GM12873 (cell line): ENCODE data around the gene EIF2B4.

ENCODE experiments used
- TF ChIP-seq, protein P1 (sequence below): IDR thresholded peaks from 2 replicates; pipeline ENCODE4 v1.5.1; 2012; ENCODE audit warnings: low read depth, mild to moderate bottlenecking, moderate library complexity, low read length, control low read depth; ENCODE audit not compliant: insufficient read depth; ENCODE audit errors: missing control alignments

Gene EIF2B4

DNA sequence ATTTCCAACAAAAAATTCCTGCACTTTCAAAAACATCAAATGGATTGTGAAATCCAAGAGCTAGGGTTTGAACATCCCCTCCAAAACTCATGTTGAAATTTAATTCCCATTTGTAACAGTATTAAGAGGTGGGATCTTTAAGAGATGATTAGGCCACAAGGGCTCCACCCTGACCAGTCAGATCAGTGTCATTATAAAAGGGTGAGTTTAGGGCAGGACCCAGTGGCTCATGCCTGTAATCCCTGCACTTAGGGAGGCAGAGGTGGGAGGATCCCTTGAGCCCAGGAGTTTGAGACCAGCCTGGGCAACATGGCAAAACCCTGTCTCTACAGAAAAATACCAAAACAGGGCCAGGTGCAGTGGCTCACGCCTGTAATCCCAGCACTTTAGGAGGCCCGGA, 22.5 kb downstream of the EIF2B4 start:
- TF ChIP-seq, protein P1, sequence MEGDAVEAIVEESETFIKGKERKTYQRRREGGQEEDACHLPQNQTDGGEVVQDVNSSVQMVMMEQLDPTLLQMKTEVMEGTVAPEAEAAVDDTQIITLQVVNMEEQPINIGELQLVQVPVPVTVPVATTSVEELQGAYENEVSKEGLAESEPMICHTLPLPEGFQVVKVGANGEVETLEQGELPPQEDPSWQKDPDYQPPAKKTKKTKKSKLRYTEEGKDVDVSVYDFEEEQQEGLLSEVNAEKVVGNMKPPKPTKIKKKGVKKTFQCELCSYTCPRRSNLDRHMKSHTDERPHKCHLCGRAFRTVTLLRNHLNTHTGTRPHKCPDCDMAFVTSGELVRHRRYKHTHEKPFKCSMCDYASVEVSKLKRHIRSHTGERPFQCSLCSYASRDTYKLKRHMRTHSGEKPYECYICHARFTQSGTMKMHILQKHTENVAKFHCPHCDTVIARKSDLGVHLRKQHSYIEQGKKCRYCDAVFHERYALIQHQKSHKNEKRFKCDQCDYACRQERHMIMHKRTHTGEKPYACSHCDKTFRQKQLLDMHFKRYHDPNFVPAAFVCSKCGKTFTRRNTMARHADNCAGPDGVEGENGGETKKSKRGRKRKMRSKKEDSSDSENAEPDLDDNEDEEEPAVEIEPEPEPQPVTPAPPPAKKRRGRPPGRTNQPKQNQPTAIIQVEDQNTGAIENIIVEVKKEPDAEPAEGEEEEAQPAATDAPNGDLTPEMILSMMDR: no peak

DNA sequence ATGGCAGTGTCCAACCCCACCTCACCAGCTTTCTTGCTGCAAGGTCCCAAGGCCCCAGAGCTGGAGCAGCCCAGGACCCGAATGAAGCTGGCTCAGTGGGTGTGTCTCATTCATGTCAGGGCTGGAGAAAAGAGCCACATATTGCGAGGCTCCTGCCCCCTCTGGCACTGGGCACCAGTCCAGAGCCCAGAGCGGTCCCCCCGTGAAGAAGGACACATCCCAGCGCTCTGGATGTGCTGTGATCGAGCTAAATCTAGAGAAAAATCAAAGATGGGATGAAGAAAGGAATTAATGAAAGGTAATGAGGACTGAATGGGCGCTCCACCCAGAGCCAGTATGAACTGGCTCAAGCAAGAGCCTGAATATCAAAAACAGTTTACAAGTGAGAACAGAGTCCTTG, 34.0 kb downstream of the EIF2B4 start:
- TF ChIP-seq, protein P1: no peak

DNA sequence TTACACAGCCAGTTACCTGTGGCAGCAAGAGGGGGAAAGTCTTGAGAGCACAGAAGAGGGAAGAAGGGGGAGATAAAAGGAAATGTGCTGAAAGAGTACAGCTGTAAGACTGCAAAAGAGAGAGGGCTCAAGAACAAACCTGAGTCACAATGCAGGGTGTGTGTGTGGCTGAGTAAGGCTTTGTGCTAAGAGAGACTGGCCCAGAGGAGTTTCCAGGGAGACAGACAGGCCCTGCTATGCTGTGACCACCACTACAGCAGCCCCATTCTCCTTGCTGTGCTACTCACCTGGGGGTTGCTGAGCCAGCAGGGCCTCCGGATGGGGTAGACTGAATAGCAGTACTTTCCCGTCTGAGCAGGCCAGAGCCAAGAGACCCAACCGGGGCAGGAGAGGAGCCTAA, 34.8 kb downstream of the EIF2B4 start:
- TF ChIP-seq, protein P1: no peak

DNA sequence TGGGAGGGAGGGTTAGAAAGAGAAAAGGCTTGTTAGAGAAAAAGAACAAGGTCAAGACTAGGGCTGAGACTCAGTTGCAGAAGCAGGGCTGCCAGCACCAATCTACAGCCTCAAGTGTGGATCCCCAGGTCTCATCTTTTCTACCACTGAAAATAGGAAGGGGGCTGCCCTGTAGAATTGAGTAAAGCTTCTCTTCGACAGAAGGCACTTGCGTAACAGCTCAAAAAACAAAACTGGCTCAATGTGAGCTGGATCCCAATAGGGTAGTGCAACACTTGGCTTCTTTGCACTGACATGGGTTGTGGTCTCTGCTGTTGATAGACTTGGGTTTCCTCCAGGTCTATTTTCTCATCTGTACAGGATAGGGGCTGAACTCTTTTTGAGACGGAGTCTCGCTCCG, 45.4 kb downstream of the EIF2B4 start:
- TF ChIP-seq, protein P1: no peak

DNA sequence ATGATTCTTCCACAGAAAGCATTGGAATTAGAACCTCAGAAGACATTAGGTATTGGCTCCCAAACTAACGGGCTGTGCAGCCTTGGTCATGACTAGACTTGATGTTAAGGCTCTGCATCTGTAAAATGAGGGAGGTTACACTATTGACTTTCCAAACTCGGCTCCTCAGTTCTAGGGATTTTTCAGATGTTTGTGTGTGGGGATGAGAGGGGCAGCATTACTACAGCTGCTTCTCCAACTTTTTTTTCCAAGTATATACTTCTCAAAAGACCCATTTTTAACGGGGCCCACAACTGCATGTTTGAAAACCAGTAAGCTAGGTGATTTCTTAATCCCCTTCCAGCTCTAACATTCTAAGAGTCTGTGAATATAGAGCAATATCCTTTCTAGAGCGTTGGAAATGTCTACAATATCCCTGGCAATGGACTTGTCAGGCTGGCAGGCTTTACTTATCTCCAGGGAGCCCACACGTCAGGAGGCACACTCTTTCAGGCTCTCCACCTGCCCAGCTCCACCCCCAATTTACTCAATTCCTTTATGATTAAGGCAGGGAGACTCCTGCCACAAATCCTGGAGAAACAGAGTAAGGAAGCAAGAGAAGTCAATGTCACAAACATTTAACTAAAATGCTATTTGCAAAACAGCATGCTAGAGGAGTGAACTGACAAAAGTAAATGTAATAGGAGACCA, 46.4 kb downstream of the EIF2B4 start:
- TF ChIP-seq, protein P1: no peak

DNA sequence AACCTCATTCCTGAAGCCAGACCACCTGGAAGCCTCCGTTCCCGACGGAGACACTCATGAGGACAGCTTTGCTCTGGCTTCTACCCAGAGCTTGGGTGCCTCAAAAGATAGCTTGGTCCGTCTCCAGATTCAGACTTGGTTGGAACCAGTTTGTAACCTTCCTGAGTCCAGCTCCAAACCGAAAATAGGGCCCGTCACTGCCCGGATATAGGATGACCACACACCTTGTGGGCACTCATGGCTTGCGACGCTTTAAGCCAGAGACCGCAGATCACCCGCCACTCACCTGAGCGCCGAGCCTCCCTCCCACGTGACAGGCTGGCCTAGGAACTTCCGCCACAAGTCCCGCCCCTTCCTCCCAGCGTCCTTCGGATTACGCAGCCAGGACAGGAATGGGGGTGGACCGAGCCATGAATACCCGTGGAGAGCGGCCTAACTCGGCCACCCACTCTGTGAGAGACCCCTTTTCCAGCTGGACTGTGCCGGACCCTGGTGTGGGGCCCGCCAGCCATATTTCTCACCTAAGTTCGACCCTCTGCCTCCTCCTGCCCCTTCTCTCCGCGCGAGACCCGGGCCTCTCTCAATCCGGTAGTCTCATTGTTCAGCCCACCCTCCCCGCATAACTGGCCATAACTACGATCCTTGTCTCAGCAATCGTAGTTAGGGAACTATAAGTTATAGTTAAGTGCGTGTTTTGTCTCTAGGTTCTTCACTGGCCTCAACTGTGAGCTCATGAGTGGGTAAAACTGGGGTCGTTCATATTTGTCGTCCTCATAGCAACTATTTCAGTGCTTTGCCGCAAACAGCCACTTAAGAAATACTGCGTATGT, 47.2 kb downstream of the EIF2B4 start, which contains the start of gene MPV17:
MPV17 (minus strand) TSS at position 332 of the 830 bp plus-strand sequence. CDS start 580 bp downstream, outside the sequence.
- TF ChIP-seq, protein P1: no peak

DNA sequence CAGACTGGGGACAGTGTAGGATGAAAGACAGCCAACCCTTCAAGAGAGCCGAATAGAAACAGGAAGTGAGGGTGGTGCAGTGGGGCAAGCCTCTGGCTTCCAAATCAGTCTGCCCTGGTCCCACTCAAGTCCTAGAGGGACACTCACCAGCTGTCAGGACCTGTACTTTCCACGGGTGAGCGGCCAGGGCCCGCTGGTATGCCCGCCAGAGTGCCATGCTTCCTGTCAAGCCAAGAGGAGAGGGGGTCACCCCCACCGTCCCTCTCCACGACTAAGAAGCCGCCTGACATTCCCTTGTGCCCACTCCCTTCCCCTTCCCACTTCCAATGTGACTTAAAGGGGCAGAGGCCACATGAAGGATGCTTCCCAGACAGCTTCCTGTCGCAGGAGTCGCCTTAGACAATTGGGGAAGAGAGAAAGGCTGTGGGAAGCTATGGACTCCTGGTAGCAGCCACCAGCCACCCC, 47.8 kb downstream of the EIF2B4 start:
- TF ChIP-seq, protein P1: no peak
